ENCODE results near the gene CDT1.

- TF ChIP-seq POLR2A (IDR thresholded peaks at IDR 0.05; ENCODE audit: low read depth, low read length) (no peak), POLR2AphosphoS5 (IDR thresholded peaks at IDR 0.05; ENCODE audit: low read depth, low read length) (no peak), TAF1 (IDR thresholded peaks at IDR 0.05; ENCODE audit: borderline replicate concordance, low read depth, low read length) (no peak)
These were observed 35.0 kb downstream of the CDT1 start for GRCh38 chr16:88838566-88838965.
